HCT116 (cell line): ENCODE data around the gene PLCB1. TPM values are rescaled to one million over a fixed set of nuclear protein-coding genes. Genes with fewer than 3 reads are reported as not detected.

Experiments used
- ATAC-seq: fragments of 200-7000 bp; cut with Tn5 transposase; 2 replicates; pipeline ENCODE4 v1.9.1; 2020; ENCODE audit warnings: mild to moderate bottlenecking, moderate library complexity
- BruUV-seq: library from RNA; stranded (reverse); fragments of 400-500 nt; replicated peaks from 2 replicates; lab custom pipeline; 2021; lab: Mats Ljungman, UMichigan
- CTCF ChIA-PET: fragments of 300-600 bp; sonication (Branson Sonifier 250); formaldehyde crosslinking; loops from one replicate; lab custom pipeline; 2021; ENCODE audit warnings: antibody characterized with exemption; lab: Charles Lee
- POLR2A ChIA-PET: fragments of 300-600, 350-600 bp; sonication (Branson Sonifier 250); formaldehyde crosslinking; loops from one replicate; lab custom pipeline; 2021; ENCODE audit warnings: antibody characterized with exemption; lab: Charles Lee
- RAD21 ChIA-PET, 2 experiments: fragments of 300-600 bp; sonication (Branson Sonifier 250); formaldehyde crosslinking; loops; one replicate each; lab custom pipeline; 2023; ENCODE audit warnings: low total read pairs in 2 of 2; ENCODE audit not compliant: uncharacterized antibody in 2 of 2, unreplicated experiment in 2 of 2, low non-redundant PET in 1 of 2; lab: Charles Lee
- DNase-seq: peaks from one replicate; pipeline ENCODE4 v3.0.0-alpha.2; 2010; ENCODE audit warnings: low read depth, low spot score
- H2AFZ ChIP-seq: fragments of 200-600 bp; shearing (Covaris generic), sonication (generic); 2 replicates; pipeline ENCODE4 v1.6.1; 2017; ENCODE audit warnings: low read depth, mixed run types, mixed read lengths, antibody characterized with exemption, low read length; ENCODE audit not compliant: poor library complexity, severe bottlenecking
- H3K27ac ChIP-seq: 2 replicates; pipeline ENCODE4 v1.5.1; 2012; ENCODE audit warnings: low read depth, low read length
- H3K27me3 ChIP-seq: fragments of 200-600 bp; sonication (generic); 2 replicates; pipeline ENCODE4 v1.6.1; 2016; ENCODE audit warnings: mixed run types, low read length, mixed read lengths; ENCODE audit not compliant: insufficient read depth
- H3K36me3 ChIP-seq, 2 experiments: fragments of 200-500 bp in 1 of 2; fragments of 200-600 bp in 1 of 2; sonication (Bioruptor generic) in 1 of 2; sonication (generic) in 1 of 2; 2 replicates each; pipeline versions ENCODE4 v1.5.1 to v1.6.1; 2014 to 2016; ENCODE audit warnings: low read length in 2 of 2, inconsistent platforms in 1 of 2, mixed read lengths in 1 of 2, mixed run types in 1 of 2; ENCODE audit not compliant: insufficient read depth in 2 of 2, control insufficient read depth in 1 of 2
- H3K4me1 ChIP-seq, 2 experiments: fragments of 200-600 bp in 1 of 2; sonication (generic) in 1 of 2; 2 replicates each; pipeline versions ENCODE4 v1.5.1 to v1.6.1; 2012 to 2017; ENCODE audit warnings: low read length in 2 of 2, inconsistent platforms in 1 of 2, mild to moderate bottlenecking in 1 of 2, mixed read lengths in 1 of 2, mixed run types in 1 of 2, moderate library complexity in 1 of 2; ENCODE audit not compliant: insufficient read depth in 2 of 2, control insufficient read depth in 1 of 2
- H3K4me2 ChIP-seq: fragments of 200-600 bp; sonication (generic); 2 replicates; pipeline ENCODE4 v1.6.1; 2017; ENCODE audit warnings: mixed run types, low read length, mixed read lengths
- H3K4me3 ChIP-seq, 2 experiments: fragments of 200-600 bp in 1 of 2; sonication (generic) in 1 of 2; replicated peaks in 1 of 2; 2 replicates each; pipeline ENCODE4 v1.5.1; 2011 to 2016; ENCODE audit warnings: low read length in 2 of 2, control low read depth in 1 of 2, low read depth in 1 of 2, mild to moderate bottlenecking in 1 of 2, mixed read lengths in 1 of 2, mixed run types in 1 of 2
- H3K79me2 ChIP-seq: fragments of 200-600 bp; sonication (generic); 2 replicates; pipeline ENCODE4 v1.6.1; 2017; ENCODE audit warnings: mild to moderate bottlenecking, mixed run types, low read length, moderate library complexity, mixed read lengths; ENCODE audit not compliant: insufficient read depth
- H3K9ac ChIP-seq: fragments of 200-600 bp; sonication (generic); 2 replicates; pipeline ENCODE4 v1.6.1; 2016; ENCODE audit warnings: low read length, mixed read lengths
- H3K9me2 ChIP-seq: fragments of 200-600 bp; sonication (generic), shearing (Covaris generic); 2 replicates; pipeline ENCODE4 v1.6.1; 2017; ENCODE audit warnings: mixed run types, mild to moderate bottlenecking, moderate library complexity; ENCODE audit not compliant: insufficient read depth
- H3K9me3 ChIP-seq, 2 experiments: fragments of 200-500 bp in 1 of 2; fragments of 200-600 bp in 1 of 2; sonication (Bioruptor generic) in 1 of 2; sonication (generic) in 1 of 2; 2 replicates each; pipeline ENCODE4 v1.6.1; 2014 to 2017; ENCODE audit warnings: low read length in 2 of 2, mixed read lengths in 2 of 2, inconsistent platforms in 1 of 2, low read depth in 1 of 2, mild to moderate bottlenecking in 1 of 2, mixed run types in 1 of 2, moderate library complexity in 1 of 2; ENCODE audit not compliant: control insufficient read depth in 1 of 2, insufficient read depth in 1 of 2
- H4K20me1 ChIP-seq: fragments of 200-600 bp; sonication (generic), shearing (Covaris generic); 2 replicates; pipeline ENCODE4 v1.6.1; 2017; ENCODE audit warnings: mixed run types, mild to moderate bottlenecking, moderate library complexity; ENCODE audit not compliant: insufficient read depth
- CTCF ChIP-seq, 3 experiments: fragments of 200-600 bp in 1 of 3; sonication (generic) in 1 of 3; IDR thresholded peaks in 2 of 3; conservative IDR thresholded peaks in 1 of 3; 2 replicates each; pipeline ENCODE4 v1.5.1; 2012 to 2017; ENCODE audit warnings: low read depth in 2 of 3, low read length in 2 of 3, antibody characterized with exemption in 1 of 3, borderline replicate concordance in 1 of 3, control low read depth in 1 of 3, mild to moderate bottlenecking in 1 of 3, mixed read lengths in 1 of 3, mixed run types in 1 of 3, moderate library complexity in 1 of 3; ENCODE audit not compliant: insufficient read depth in 1 of 3
- EGR1 ChIP-seq: IDR thresholded peaks from 2 replicates; pipeline ENCODE4 v1.6.1; 2012; ENCODE audit warnings: low read depth
- JUND ChIP-seq: IDR thresholded peaks from 2 replicates; pipeline ENCODE4 v1.6.1; 2012
- POLR2A ChIP-seq: IDR thresholded peaks from 2 replicates; pipeline ENCODE4 v1.7.0; 2011; ENCODE audit warnings: borderline replicate concordance; ENCODE audit not compliant: insufficient read depth, insufficient read length; ENCODE audit errors: extremely low read depth
- POLR2AphosphoS5 ChIP-seq: IDR thresholded peaks from 2 replicates; pipeline ENCODE4 v1.6.1; 2011; ENCODE audit warnings: mild to moderate bottlenecking, low read depth, low read length, moderate library complexity
- RAD21 ChIP-seq: IDR thresholded peaks from 2 replicates; pipeline ENCODE4 v1.6.1; 2012; ENCODE audit warnings: low read depth, mild to moderate bottlenecking
- SIN3A ChIP-seq: IDR thresholded peaks from 2 replicates; pipeline ENCODE4 v1.6.1; 2012; ENCODE audit warnings: low read depth
- SRF ChIP-seq: IDR thresholded peaks from 2 replicates; pipeline ENCODE4 v1.6.1; 2012; ENCODE audit warnings: low read depth
- TCF7L2 ChIP-seq: IDR thresholded peaks from 2 replicates; pipeline ENCODE4 v1.7.0; 2011; ENCODE audit warnings: borderline replicate concordance, inconsistent platforms; ENCODE audit not compliant: insufficient read depth, insufficient read length; ENCODE audit errors: extremely low read depth
- YY1 ChIP-seq: IDR thresholded peaks from 2 replicates; pipeline ENCODE4 v1.6.1; 2011; ENCODE audit warnings: low read length, low read depth, moderate library complexity, mild to moderate bottlenecking; ENCODE audit not compliant: insufficient replicate concordance; ENCODE audit errors: extremely low read depth
- ZBTB33 ChIP-seq: IDR thresholded peaks from 2 replicates; pipeline ENCODE4 v1.6.1; 2011; ENCODE audit warnings: mild to moderate bottlenecking, low read length, moderate library complexity; ENCODE audit not compliant: insufficient replicate concordance; ENCODE audit errors: extremely low read depth
- ZFX ChIP-seq: fragments of 450-650 bp; IDR thresholded peaks from 2 replicates; pipeline ENCODE4 v1.6.1; 2017
- ZNF274 ChIP-seq: fragments of 200-500 bp; sonication (Bioruptor generic); IDR thresholded peaks from 2 replicates; pipeline ENCODE4 v1.6.1; 2014; ENCODE audit warnings: mild to moderate bottlenecking, low read depth, low read length, inconsistent platforms
- intact Hi-C: fragments of 100-400 bp; cut with micrococcal nuclease; formaldehyde crosslinking; loops from 2 replicates; pipeline ENCODE4 v1.10.0; 2022
- total RNA-seq: library from RNA; stranded (reverse); gene quantifications from one replicate; pipeline ENCODE4 v1.2.1, GENCODE V29; 2021; ENCODE audit not compliant: unreplicated experiment

The PLCB1 gene
- total RNA-seq, 1 experiment from 2014 or later = 15.8 TPM

- CTCF ChIA-PET = no interaction called here
- H3K27ac ChIP-seq = no peak overlapping the region
- H3K9me3 ChIP-seq = no peaks in the 10 kb centered on the region
- H3K36me3 ChIP-seq = no peaks in the 10 kb centered on the region
- H4K20me1 ChIP-seq = no peaks in the 10 kb centered on the region
- H2AFZ ChIP-seq = no peak overlapping the region
- H3K9me2 ChIP-seq = 0 out of 2 replicates have a peak, but pooled peaks cover 3% of the 10 kb centered on the region
- TF ChIP-seq ZBTB33 (no peak), ZNF274 (no peak), POLR2A (no peak), CTCF (IDR thresholded peaks at IDR 0.05 in 2 of 3, conservative IDR thresholded peaks at IDR 0.05 in 1 of 3; ENCODE audit: borderline replicate concordance in 1 of 3, insufficient read depth in 1 of 3, low read depth in 2 of 3, low read length in 2 of 3) (no peak), SIN3A (no peak), ZFX (no peak), POLR2AphosphoS5 (no peak), YY1 (no peak), TCF7L2 (no peak), EGR1 (no peak), RAD21 (no peak), SRF (no peak), JUND (no peak)
- TF ChIP-seq, all 23 proteins: peak for 0
- intact Hi-C loops = no loop called here
- H3K9ac ChIP-seq = no peak overlapping the region
- H3K4me3 ChIP-seq = no peak overlapping the region
- BruUV-seq = no TSS peak
- no peaks in the 10 kb centered on the region for H3K79me2 ChIP-seq
- H3K4me1 ChIP-seq = no peaks in the 10 kb centered on the region
- DNase-seq = no peak
- no peak overlapping the region for H3K4me2 ChIP-seq
- POLR2A ChIA-PET = no interaction called here
- ATAC-seq = no peak
- no peaks in the 10 kb centered on the region for H3K27me3 ChIP-seq
- RAD21 ChIA-PET = no interaction called here
Measured at GRCh38 chr20:8547968-8548588, 416.0 kb downstream of the PLCB1 start.
